ENCODE results near the gene RASGEF1C.

Gene RASGEF1C

DNA sequence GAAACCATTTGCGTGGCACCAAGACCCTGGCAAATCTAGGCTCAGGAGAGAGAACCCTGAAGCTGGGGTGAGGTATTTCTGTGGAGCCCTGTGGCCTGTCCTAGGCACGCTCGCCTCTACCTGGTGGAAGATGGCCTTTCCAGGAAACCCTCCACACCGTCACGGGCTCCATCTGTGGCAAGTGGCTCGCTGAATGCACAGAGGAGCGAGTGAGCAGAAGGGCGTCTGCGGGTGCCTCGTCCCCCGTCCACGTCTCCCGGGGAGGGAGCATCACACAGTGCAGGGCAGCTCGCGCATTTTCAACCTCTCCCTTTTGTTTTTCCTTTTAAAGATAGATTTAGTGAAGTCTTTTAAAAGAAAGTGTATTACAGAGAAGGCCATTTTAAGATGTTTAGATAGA, 25.3 kb upstream of the RASGEF1C start:
- Histone ChIP-seq H3K4me3 (ENCODE audit: low read depth, low read length) (no peak overlapping the region), H3K36me3 (ENCODE audit: control insufficient read depth in 2 of 2, insufficient read depth in 1 of 2, low read length in 2 of 2) (peaks cover 12 to 69% of the 10 kb centered on the region in 2 experiments), H3K4me1 (ENCODE audit: control insufficient read depth, insufficient read depth, low read length) (no peaks in the 10 kb centered on the region), H3K27ac (ENCODE audit: extremely low read depth, low read depth, low read length) (no peak overlapping the region), H3K9me3 (ENCODE audit: control insufficient read depth, insufficient read depth, low read depth, low read length) (no peaks in the 10 kb centered on the region)
- POLR2A ChIA-PET = no interaction called here
- TF ChIP-seq ZNF555 (tag by site-specific recombination; conservative IDR thresholded peaks at IDR 0.05) (no peak), TRIM28 (IDR thresholded peaks at IDR 0.05; ENCODE audit: borderline replicate concordance, low read length) (no peak), ZBTB17 (tag by site-specific recombination; IDR thresholded peaks at IDR 0.05) (no peak), ZBTB8A (tag by site-specific recombination; IDR thresholded peaks at IDR 0.05) (no peak), HOXD13 (CRISPR knock-in tag; IDR thresholded peaks at IDR 0.05; ENCODE audit: borderline replicate concordance) (no peak), ZFP37 (tag by site-specific recombination; IDR thresholded peaks at IDR 0.05) (no peak), ZBTB20 (tag by site-specific recombination; IDR thresholded peaks at IDR 0.05) (no peak), MZF1 (tag by site-specific recombination; IDR thresholded peaks at IDR 0.05; ENCODE audit: borderline replicate concordance) (no peak), ZNF701 (tag by site-specific recombination; IDR thresholded peaks at IDR 0.05) (no peak), ZNF394 (tag by site-specific recombination; IDR thresholded peaks at IDR 0.05; ENCODE audit: borderline replicate concordance) (no peak)
- TF ChIP-seq, protein P1, sequence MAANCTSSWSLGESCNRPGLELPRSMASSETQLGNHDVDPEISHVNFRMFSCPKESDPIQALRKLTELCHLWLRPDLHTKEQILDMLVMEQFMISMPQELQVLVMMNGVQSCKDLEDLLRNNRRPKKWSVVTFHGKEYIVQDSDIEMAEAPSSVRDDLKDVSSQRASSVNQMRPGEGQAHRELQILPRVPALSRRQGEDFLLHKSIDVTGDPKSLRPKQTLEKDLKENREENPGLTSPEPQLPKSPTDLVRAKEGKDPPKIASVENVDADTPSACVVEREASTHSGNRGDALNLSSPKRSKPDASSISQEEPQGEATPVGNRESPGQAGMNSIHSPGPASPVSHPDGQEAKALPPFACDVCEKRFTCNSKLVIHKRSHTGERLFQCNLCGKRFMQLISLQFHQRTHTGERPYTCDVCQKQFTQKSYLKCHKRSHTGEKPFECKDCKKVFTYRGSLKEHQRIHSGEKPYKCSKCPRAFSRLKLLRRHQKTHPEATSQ (tag by site-specific recombination; IDR thresholded peaks at IDR 0.05) = no peak
- TF ChIP-seq, protein P2, sequence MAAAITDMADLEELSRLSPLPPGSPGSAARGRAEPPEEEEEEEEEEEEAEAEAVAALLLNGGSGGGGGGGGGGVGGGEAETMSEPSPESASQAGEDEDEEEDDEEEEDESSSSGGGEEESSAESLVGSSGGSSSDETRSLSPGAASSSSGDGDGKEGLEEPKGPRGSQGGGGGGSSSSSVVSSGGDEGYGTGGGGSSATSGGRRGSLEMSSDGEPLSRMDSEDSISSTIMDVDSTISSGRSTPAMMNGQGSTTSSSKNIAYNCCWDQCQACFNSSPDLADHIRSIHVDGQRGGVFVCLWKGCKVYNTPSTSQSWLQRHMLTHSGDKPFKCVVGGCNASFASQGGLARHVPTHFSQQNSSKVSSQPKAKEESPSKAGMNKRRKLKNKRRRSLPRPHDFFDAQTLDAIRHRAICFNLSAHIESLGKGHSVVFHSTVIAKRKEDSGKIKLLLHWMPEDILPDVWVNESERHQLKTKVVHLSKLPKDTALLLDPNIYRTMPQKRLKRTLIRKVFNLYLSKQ (tag by site-specific recombination; IDR thresholded peaks at IDR 0.05; ENCODE audit: borderline replicate concordance) = no peak
- CTCF ChIA-PET = no interaction called here

DNA sequence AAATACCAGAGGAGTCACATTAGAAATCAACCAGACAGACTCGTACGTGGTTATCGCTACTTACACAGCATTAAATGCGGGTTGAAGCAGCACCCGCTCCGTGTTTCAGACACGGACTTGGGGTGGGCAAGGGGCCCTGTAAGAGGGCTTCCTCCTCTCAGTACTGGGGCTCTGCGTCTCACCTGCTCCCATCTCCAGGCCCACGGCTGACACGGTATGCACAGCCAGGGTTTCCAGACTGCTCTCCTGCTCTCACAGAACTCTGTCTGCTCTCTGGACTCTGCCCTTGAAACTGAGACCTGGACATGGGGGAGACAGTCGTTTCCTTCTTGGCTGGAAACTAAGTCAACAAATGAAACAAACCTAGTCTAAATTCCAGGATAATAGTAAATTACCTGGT, 24.7 kb upstream of the RASGEF1C start:
- Histone ChIP-seq H3K4me1 (ENCODE audit: control insufficient read depth, insufficient read depth, low read length) (no peaks in the 10 kb centered on the region), H3K9me3 (ENCODE audit: control insufficient read depth, insufficient read depth, low read depth, low read length) (no peaks in the 10 kb centered on the region), H3K36me3 (ENCODE audit: control insufficient read depth in 2 of 2, insufficient read depth in 1 of 2, low read length in 2 of 2) (peaks cover 12 to 67% of the 10 kb centered on the region in 2 experiments), H3K27ac (ENCODE audit: extremely low read depth, low read depth, low read length) (no peak overlapping the region), H3K4me3 (ENCODE audit: low read depth, low read length) (no peak overlapping the region)
- TF ChIP-seq ZNF16 (tag by site-specific recombination; IDR thresholded peaks at IDR 0.05; ENCODE audit: low read depth) (no peak), KLF7 (tag by site-specific recombination; IDR thresholded peaks at IDR 0.05; ENCODE audit: borderline replicate concordance) (no peak), IKZF3 (tag by site-specific recombination; IDR thresholded peaks at IDR 0.05) (no peak), ZBTB1 (tag by site-specific recombination; IDR thresholded peaks at IDR 0.05) (no peak), ZNF184 (tag by site-specific recombination; IDR thresholded peaks at IDR 0.05) (no peak), ZFP37 (tag by site-specific recombination; IDR thresholded peaks at IDR 0.05) (no peak), ZNF48 (tag by site-specific recombination; IDR thresholded peaks at IDR 0.05) (no peak), ZNF121 (tag by site-specific recombination; IDR thresholded peaks at IDR 0.05) (no peak), ZNF658 (tag by site-specific recombination; IDR thresholded peaks at IDR 0.05) (no peak)
- TF ChIP-seq, protein P3, sequence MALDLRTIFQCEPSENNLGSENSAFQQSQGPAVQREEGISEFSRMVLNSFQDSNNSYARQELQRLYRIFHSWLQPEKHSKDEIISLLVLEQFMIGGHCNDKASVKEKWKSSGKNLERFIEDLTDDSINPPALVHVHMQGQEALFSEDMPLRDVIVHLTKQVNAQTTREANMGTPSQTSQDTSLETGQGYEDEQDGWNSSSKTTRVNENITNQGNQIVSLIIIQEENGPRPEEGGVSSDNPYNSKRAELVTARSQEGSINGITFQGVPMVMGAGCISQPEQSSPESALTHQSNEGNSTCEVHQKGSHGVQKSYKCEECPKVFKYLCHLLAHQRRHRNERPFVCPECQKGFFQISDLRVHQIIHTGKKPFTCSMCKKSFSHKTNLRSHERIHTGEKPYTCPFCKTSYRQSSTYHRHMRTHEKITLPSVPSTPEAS (tag by site-specific recombination; IDR thresholded peaks at IDR 0.05) = no peak
- ChIA-PET POLR2A (no interaction called here), CTCF (no interaction called here)
